HUES64 (cell line): ENCODE data around the gene UBE2H.
A peak's percentile ranks its signal among the peaks of the same experiment; 100 is the strongest.
"Not testable (repeated sequence)": the region's sequence is repeated elsewhere in the genome, so short reads cannot be mapped to it uniquely, and the experiment has no call there.

Source experiments
- H3K27ac ChIP-seq: 2 replicates; pipeline ENCODE4 v1.7.0; 2013; ENCODE audit warnings: low read depth, low read length, inconsistent platforms
- H3K27me3 ChIP-seq: 2 replicates; pipeline ENCODE4 v1.6.1; 2013; ENCODE audit warnings: mild to moderate bottlenecking, low read length; ENCODE audit not compliant: insufficient read depth
- H3K36me3 ChIP-seq: 2 replicates; pipeline ENCODE4 v1.6.1; 2013; ENCODE audit warnings: mild to moderate bottlenecking, low read length; ENCODE audit not compliant: insufficient read depth
- H3K4me1 ChIP-seq: 2 replicates; pipeline ENCODE4 v1.6.1; 2013; ENCODE audit warnings: mild to moderate bottlenecking, low read length, moderate library complexity; ENCODE audit not compliant: insufficient read depth
- H3K4me3 ChIP-seq: 2 replicates; pipeline ENCODE4 v1.5.1; 2013; ENCODE audit warnings: mild to moderate bottlenecking, low read length, moderate library complexity
- H3K9ac ChIP-seq: 2 replicates; pipeline ENCODE4 v1.6.1; 2013; ENCODE audit warnings: mild to moderate bottlenecking, low read depth, low read length
- H3K9me3 ChIP-seq: 2 replicates; pipeline ENCODE4 v1.6.1; 2013; ENCODE audit warnings: low read depth, low read length; ENCODE audit not compliant: insufficient read depth
- WGBS: fragments of 150-250, 120-280 bp; methylation state at CpG from one replicate; pipeline ENCODE4 v1.1.7; 2013; ENCODE audit warnings: missing lambda C conversion rate; 5-methylcytosine and 5-hydroxymethylcytosine counted together

UBE2H gene

GRCh38 chr7:129968592-129969383 lies 16.0 kb upstream of the UBE2H start:
- peaks cover 11% of the 10 kb centered on the region for H3K4me1 ChIP-seq
- no peaks in the 10 kb centered on the region for H3K9me3 ChIP-seq
- WGBS = 67% methylated on average over 11 of the region's 11 CpGs
- H3K27me3 ChIP-seq = no peaks in the 10 kb centered on the region
- no peak overlapping the region for H3K4me3 ChIP-seq
- H3K36me3 ChIP-seq = no peaks in the 10 kb centered on the region
- no peak overlapping the region for H3K27ac ChIP-seq
- no peak overlapping the region for H3K9ac ChIP-seq

GRCh38 chr7:129960204-129960475 lies 7.4 kb upstream of the UBE2H start:
- H3K9ac ChIP-seq, H3K27me3 ChIP-seq, H3K36me3 ChIP-seq, H3K9me3 ChIP-seq, H3K4me3 ChIP-seq, H3K4me1 ChIP-seq, H3K27ac ChIP-seq: not testable (repeated sequence)
- 96% methylated on average over 4 of the region's 4 CpGs for WGBS

- Histone ChIP-seq H3K36me3 (no peaks in the 10 kb centered on the region), H3K27ac (no peak overlapping the region), H3K9me3 (no peaks in the 10 kb centered on the region), H3K9ac (no peak overlapping the region), H3K4me3 (no peak overlapping the region), H3K4me1 (no peaks in the 10 kb centered on the region), H3K27me3 (no peaks in the 10 kb centered on the region)
- 94% methylated on average over 12 of the region's 12 CpGs for WGBS
These were observed 6.9 kb upstream of the UBE2H start for GRCh38 chr7:129959471-129960203.

- Histone ChIP-seq H3K4me1 (no peaks in the 10 kb centered on the region), H3K9ac (no peak overlapping the region), H3K36me3 (no peaks in the 10 kb centered on the region), H3K27ac (no peak overlapping the region), H3K27me3 (no peaks in the 10 kb centered on the region), H3K9me3 (no peaks in the 10 kb centered on the region), H3K4me3 (no peak overlapping the region)
- 79% methylated on average over 9 of the region's 9 CpGs for WGBS
These were observed 6.1 kb upstream of the UBE2H start for GRCh38 chr7:129958643-129959470.

GRCh38 chr7:129955993-129956543 lies 3.3 kb upstream of the UBE2H start:
- Histone ChIP-seq H3K36me3 (no peaks in the 10 kb centered on the region), H3K4me1 (peaks cover 5% of the 10 kb centered on the region), H3K9ac (no peak overlapping the region), H3K9me3 (no peaks in the 10 kb centered on the region), H3K27ac (no peak overlapping the region), H3K4me3 (no peak overlapping the region), H3K27me3 (no peaks in the 10 kb centered on the region)
- 93% methylated on average over 7 of the region's 8 CpGs for WGBS

GRCh38 chr7:129952086-129952652 lies 591 bp downstream of the UBE2H start:
- Histone ChIP-seq H3K27ac (peak overlapping the region; percentile 96), H3K9ac (peak overlapping the region; percentile 92), H3K36me3 (no peaks in the 10 kb centered on the region; the same call in 1 of the 2 replicates), H3K27me3 (no peaks in the 10 kb centered on the region), H3K4me3 (peak overlapping the region; percentile 92), H3K4me1 (peaks cover 19% of the 10 kb centered on the region), H3K9me3 (no peaks in the 10 kb centered on the region)
- WGBS = under 1% methylated on average over 43 of the region's 43 CpGs

- Histone ChIP-seq H3K4me1 (peaks cover 26% of the 10 kb centered on the region), H3K27me3 (no peaks in the 10 kb centered on the region), H3K27ac (peak overlapping the region; percentile 96), H3K9ac (peak overlapping the region; percentile 92), H3K4me3 (peak overlapping the region; percentile 92), H3K36me3 (peaks cover 2% of the 10 kb centered on the region; the same call in 1 of the 2 replicates), H3K9me3 (no peaks in the 10 kb centered on the region)
- under 1% methylated on average over 6 of the region's 8 CpGs for WGBS
These were observed 1.3 kb downstream of the UBE2H start for GRCh38 chr7:129951226-129952085.

- Histone ChIP-seq H3K9ac (peak overlapping the region; percentile 92), H3K4me3 (peak overlapping the region; percentile 92), H3K36me3 (peaks cover 5% of the 10 kb centered on the region; the same call in 1 of the 2 replicates), H3K27ac (peak overlapping the region; percentile 96), H3K4me1 (peaks cover 29% of the 10 kb centered on the region), H3K27me3 (no peaks in the 10 kb centered on the region), H3K9me3 (no peaks in the 10 kb centered on the region)
- WGBS = 2% methylated on average over 1 of the region's 1 CpG
These were observed 1.9 kb downstream of the UBE2H start for GRCh38 chr7:129950933-129951225.

GRCh38 chr7:129950191-129950932 lies 2.4 kb downstream of the UBE2H start:
- H3K9me3 ChIP-seq = no peaks in the 10 kb centered on the region
- peaks cover 29% of the 10 kb centered on the region for H3K4me1 ChIP-seq
- peak overlapping the region; percentile 92 for H3K4me3 ChIP-seq
- 3% methylated on average over 8 of the region's 9 CpGs for WGBS
- peaks cover 6% of the 10 kb centered on the region for H3K36me3 ChIP-seq
- peak overlapping the region; percentile 92 for H3K9ac ChIP-seq
- H3K27ac ChIP-seq = peak overlapping the region; percentile 96
- no peaks in the 10 kb centered on the region for H3K27me3 ChIP-seq
